ENCODE data around the gene TRIM50.
"Not testable (repeated sequence)": the region's sequence is repeated elsewhere in the genome, so short reads cannot be mapped to it uniquely, and the experiment has no call there.

TRIM50 gene

DNA sequence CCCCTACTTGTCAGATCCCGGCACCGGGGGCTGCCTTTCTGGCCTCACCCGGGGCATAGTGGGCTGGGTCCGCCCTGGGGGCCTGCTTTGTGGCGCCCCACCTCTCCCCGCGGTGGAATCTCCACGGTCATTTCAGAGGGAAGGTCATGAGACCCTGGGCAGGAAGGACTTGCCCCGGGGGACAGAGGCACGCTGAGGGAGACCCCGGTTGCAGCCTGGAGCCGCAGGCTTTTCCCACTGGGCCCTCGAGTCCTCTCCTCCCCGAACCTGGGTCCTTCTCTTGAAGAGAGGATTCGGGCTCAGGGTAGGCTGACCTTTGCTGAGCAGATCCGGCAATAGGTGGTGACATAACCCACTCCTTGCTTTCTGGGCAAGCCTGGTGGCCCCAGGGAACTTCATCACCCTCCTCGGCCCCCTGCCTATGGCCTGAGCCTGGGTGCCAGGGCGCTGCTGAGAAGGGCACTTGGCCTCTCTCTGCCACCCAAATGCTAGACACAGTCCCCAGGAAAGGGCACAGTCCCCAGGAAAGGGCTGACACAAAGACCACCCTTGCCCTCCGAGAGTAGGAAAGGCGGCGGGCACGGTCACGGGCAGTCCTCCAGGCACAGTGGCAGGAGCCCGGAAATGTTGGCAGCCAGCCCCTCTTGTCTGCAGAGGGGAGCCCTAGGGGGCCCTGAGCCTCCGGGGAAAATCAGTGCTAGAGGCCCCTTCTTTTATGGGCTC is 36.3 kb upstream of the TRIM50 start:
- TF ChIP-seq EZH2 (IDR thresholded peaks at IDR 0.05; ENCODE audit: borderline replicate concordance, low read depth, low read length, severe bottlenecking) = no peak
- H3K27me3 ChIP-seq (ENCODE audit: insufficient read depth, low read length, poor library complexity) = no peaks in the 10 kb centered on the region
- H3K79me2 ChIP-seq (ENCODE audit: insufficient read depth, low read length) = no peaks in the 10 kb centered on the region
- no peaks in the 10 kb centered on the region for H4K20me1 ChIP-seq (ENCODE audit: insufficient read depth, low read length)
- DNase-seq = no peak
- H3K4me1 ChIP-seq (ENCODE audit: insufficient read depth, low read length) = 0 out of 2 replicates have a peak, but pooled peaks cover 3% of the 10 kb centered on the region
- no peaks in the 10 kb centered on the region for H3K36me3 ChIP-seq (ENCODE audit: insufficient read depth, low read length)
- no peak overlapping the region for H2AFZ ChIP-seq (ENCODE audit: low read depth, low read length)
- no peak overlapping the region for H3K27ac ChIP-seq (ENCODE audit: low read length)
- no peak overlapping the region for H3K4me2 ChIP-seq (ENCODE audit: insufficient read depth, low read length)
- no peak overlapping the region for H3K9ac ChIP-seq (ENCODE audit: low read depth, low read length)
- ATAC-seq (ENCODE audit: insufficient read depth, low read depth) = no peak
- no peak overlapping the region for H3K4me3 ChIP-seq (ENCODE audit: low read depth in 1 of 2, low read length in 2 of 2)
- no peaks in the 10 kb centered on the region for H3K9me3 ChIP-seq (ENCODE audit: insufficient read depth, low read length, severe bottlenecking)

DNA sequence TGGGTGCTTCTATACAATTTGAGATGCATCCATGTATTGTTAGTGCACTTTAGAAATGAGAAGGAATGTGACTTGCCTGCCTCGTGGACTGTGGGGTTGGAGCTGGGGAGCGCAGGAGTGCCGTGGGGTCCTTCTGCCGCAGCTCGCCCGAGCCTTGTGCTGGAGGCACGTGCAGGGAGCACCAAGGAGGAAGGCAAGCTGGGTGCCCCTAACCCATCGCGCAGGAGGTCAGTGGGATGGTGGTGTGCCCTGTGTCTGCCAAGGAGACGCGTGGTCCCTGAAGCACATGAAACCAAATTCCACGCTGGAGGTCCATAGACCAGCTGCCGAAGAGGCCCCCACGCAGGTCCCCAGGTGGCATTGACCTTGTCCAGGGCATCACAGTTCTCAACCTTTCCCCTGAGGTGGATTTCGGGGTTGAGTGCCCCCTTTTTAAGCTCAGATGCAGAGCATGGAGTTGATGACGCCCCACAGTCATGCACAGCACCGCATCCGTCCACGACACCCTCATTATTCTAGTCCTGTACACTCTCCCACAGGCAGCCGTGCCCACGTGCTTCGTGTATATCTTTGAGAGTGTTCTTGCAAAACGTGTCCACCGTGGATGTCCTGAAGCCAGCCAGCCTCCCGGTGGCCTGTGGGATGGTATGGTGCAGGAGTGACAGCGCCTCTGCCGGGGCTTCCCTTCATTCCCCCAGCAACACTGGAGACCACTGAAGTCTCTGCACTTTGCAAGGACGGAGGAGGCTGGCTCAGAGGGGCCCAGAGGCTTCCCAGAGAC is 35.5 kb upstream of the TRIM50 start:
- ATAC-seq (ENCODE audit: insufficient read depth, low read depth) = no peak
- no peak for DNase-seq
- no peak overlapping the region for H3K9ac ChIP-seq (ENCODE audit: low read depth, low read length)
- H3K9me3 ChIP-seq (ENCODE audit: insufficient read depth, low read length, severe bottlenecking) = no peaks in the 10 kb centered on the region
- H3K4me1 ChIP-seq (ENCODE audit: insufficient read depth, low read length) = 0 out of 2 replicates have a peak, but pooled peaks cover 3% of the 10 kb centered on the region
- no peak overlapping the region for H3K4me3 ChIP-seq (ENCODE audit: low read depth in 1 of 2, low read length in 2 of 2)
- no peak overlapping the region for H3K4me2 ChIP-seq (ENCODE audit: insufficient read depth, low read length)
- H3K79me2 ChIP-seq (ENCODE audit: insufficient read depth, low read length) = no peaks in the 10 kb centered on the region
- no peaks in the 10 kb centered on the region for H4K20me1 ChIP-seq (ENCODE audit: insufficient read depth, low read length)
- no peaks in the 10 kb centered on the region for H3K36me3 ChIP-seq (ENCODE audit: insufficient read depth, low read length)
- no peaks in the 10 kb centered on the region for H3K27me3 ChIP-seq (ENCODE audit: insufficient read depth, low read length, poor library complexity)
- TF ChIP-seq EZH2 (IDR thresholded peaks at IDR 0.05; ENCODE audit: borderline replicate concordance, low read depth, low read length, severe bottlenecking) = no peak
- TF ChIP-seq, protein P1, sequence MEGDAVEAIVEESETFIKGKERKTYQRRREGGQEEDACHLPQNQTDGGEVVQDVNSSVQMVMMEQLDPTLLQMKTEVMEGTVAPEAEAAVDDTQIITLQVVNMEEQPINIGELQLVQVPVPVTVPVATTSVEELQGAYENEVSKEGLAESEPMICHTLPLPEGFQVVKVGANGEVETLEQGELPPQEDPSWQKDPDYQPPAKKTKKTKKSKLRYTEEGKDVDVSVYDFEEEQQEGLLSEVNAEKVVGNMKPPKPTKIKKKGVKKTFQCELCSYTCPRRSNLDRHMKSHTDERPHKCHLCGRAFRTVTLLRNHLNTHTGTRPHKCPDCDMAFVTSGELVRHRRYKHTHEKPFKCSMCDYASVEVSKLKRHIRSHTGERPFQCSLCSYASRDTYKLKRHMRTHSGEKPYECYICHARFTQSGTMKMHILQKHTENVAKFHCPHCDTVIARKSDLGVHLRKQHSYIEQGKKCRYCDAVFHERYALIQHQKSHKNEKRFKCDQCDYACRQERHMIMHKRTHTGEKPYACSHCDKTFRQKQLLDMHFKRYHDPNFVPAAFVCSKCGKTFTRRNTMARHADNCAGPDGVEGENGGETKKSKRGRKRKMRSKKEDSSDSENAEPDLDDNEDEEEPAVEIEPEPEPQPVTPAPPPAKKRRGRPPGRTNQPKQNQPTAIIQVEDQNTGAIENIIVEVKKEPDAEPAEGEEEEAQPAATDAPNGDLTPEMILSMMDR (IDR thresholded peaks at IDR 0.05; ENCODE audit: borderline replicate concordance, extremely low read depth, low read length, poor library complexity, severe bottlenecking) = no peak
- H2AFZ ChIP-seq (ENCODE audit: low read depth, low read length) = no peak overlapping the region
- no peak overlapping the region for H3K27ac ChIP-seq (ENCODE audit: low read length)

DNA sequence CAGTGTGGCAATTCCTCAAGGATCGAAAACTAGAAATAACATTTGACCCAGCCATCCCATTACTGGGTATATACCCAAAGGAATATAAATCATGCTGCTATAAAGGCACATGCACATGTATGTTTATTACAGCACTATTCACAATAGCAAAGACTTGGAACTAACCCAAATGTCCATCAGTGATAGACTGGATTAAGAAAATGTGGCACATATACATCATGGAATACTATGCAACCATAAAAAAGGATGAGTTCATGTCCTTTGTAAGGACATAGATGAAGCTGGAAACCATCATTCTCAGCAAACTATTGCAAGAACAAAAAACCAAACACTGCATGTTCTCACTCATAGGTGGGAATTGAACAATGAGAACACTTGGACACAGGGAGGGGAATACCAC is 32.7 kb upstream of the TRIM50 start:
- ATAC-seq (ENCODE audit: insufficient read depth, low read depth); H3K27me3 ChIP-seq (ENCODE audit: insufficient read depth, low read length, poor library complexity); H3K9ac ChIP-seq (ENCODE audit: low read depth, low read length): not testable (repeated sequence)

DNA sequence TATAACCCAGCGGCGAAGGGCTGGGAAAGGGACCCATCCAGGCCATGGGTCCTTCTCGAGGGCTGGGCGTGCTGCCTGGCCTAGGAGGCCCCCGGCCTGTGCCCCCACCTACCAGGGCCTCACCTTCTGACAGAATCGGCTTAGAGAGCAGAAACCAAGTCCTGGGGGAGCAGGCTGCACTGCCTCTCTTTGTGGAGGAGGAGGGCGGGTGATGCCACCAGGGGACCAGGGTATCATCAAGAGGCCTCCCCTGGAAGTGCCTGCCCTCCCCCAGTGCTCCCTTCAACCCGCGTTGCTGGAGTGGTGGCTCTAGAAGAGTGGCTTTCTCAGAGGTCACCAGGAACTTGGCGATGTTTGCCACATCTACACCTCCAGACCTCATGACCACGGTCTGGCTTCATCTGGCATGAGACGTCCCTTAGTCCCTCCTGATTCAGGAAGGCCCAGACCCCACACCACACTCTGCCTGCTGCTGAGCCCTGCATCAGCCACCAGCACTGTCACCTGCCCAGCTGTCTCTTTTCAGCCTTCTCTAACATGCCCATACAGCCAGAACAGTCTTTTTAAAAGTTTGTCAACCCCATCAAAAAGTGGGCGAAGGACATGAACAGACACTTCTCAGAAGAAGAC is 32.0 kb upstream of the TRIM50 start:
- H3K79me2 ChIP-seq (ENCODE audit: insufficient read depth, low read length) = no peaks in the 10 kb centered on the region
- DNase-seq (no peak), ATAC-seq (ENCODE audit: insufficient read depth, low read depth) (no peak)
- H3K9ac ChIP-seq (ENCODE audit: low read depth, low read length) = no peak overlapping the region
- H3K27me3 ChIP-seq (ENCODE audit: insufficient read depth, low read length, poor library complexity) = no peaks in the 10 kb centered on the region
- no peak overlapping the region for H3K4me2 ChIP-seq (ENCODE audit: insufficient read depth, low read length)
- no peak overlapping the region for H3K4me3 ChIP-seq (ENCODE audit: low read depth in 1 of 2, low read length in 2 of 2)
- no peaks in the 10 kb centered on the region for H3K36me3 ChIP-seq (ENCODE audit: insufficient read depth, low read length)
- no peak overlapping the region for H3K27ac ChIP-seq (ENCODE audit: low read length)
- H2AFZ ChIP-seq (ENCODE audit: low read depth, low read length) = no peak overlapping the region
- TF ChIP-seq, protein P1 (IDR thresholded peaks at IDR 0.05; ENCODE audit: borderline replicate concordance, extremely low read depth, low read length, poor library complexity, severe bottlenecking) = no peak
- no peak for TF ChIP-seq EZH2 (IDR thresholded peaks at IDR 0.05; ENCODE audit: borderline replicate concordance, low read depth, low read length, severe bottlenecking)
- H4K20me1 ChIP-seq (ENCODE audit: insufficient read depth, low read length) = no peaks in the 10 kb centered on the region
- no peaks in the 10 kb centered on the region for H3K9me3 ChIP-seq (ENCODE audit: insufficient read depth, low read length, severe bottlenecking)
- H3K4me1 ChIP-seq (ENCODE audit: insufficient read depth, low read length) = no peaks in the 10 kb centered on the region

More for the DNA sequence above, 32.7 kb upstream of the TRIM50 start:
- not testable (repeated sequence) for H2AFZ ChIP-seq (ENCODE audit: low read depth, low read length); H3K9me3 ChIP-seq (ENCODE audit: insufficient read depth, low read length, severe bottlenecking); H4K20me1 ChIP-seq (ENCODE audit: insufficient read depth, low read length); H3K79me2 ChIP-seq (ENCODE audit: insufficient read depth, low read length); H3K27ac ChIP-seq (ENCODE audit: low read length); H3K4me1 ChIP-seq (ENCODE audit: insufficient read depth, low read length); H3K4me3 ChIP-seq (ENCODE audit: low read depth in 1 of 2, low read length in 2 of 2); DNase-seq; H3K36me3 ChIP-seq (ENCODE audit: insufficient read depth, low read length); H3K4me2 ChIP-seq (ENCODE audit: insufficient read depth, low read length)

Data from DND-41 (cell line).